Dermis blood vessel endothelial cell (primary cell): ENCODE results near the gene CERS1. TPM values are rescaled to one million over a fixed set of nuclear protein-coding genes. Genes with fewer than 3 reads are reported as not detected.

Source experiments
- DNase-seq: peaks from one replicate; pipeline ENCODE4 v3.0.0; 2010
- total RNA-seq: library from RNA; depleted of rRNA; stranded (reverse); fragments of >200 nt; gene quantifications from 2 replicates; pipeline ENCODE4 v1.2.3, GENCODE V29; 2014

The CERS1 gene
- total RNA-seq, 1 donor from 2014 or later = 1.0 TPM

- peak; percentile 50 for DNase-seq
Observed at GRCh38 chr19:18856385-18857126, 39.4 kb downstream of the CERS1 start.

- no peak for DNase-seq
Observed at GRCh38 chr19:18855647-18856384, 40.1 kb downstream of the CERS1 start.

- DNase-seq = no peak
Observed at GRCh38 chr19:18854982-18855381, 41.0 kb downstream of the CERS1 start.

- no peak for DNase-seq
Observed at GRCh38 chr19:18853755-18854427, 42.1 kb downstream of the CERS1 start.

GRCh38 chr19:18852648-18853047, 43.3 kb downstream of the CERS1 start:
- DNase-seq = no peak

- no peak for DNase-seq
Observed at GRCh38 chr19:18851673-18852325, 44.2 kb downstream of the CERS1 start.

GRCh38 chr19:18850471-18851375, 45.2 kb downstream of the CERS1 start:
- DNase-seq = peak; percentile 18

- DNase-seq = no peak
Observed at GRCh38 chr19:18849838-18850400, 46.0 kb downstream of the CERS1 start.

- peak; percentile 87 for DNase-seq
Observed at GRCh38 chr19:18848878-18849661, 46.9 kb downstream of the CERS1 start.

- DNase-seq = peak; percentile 41
Observed at GRCh38 chr19:18847549-18848463, 48.2 kb downstream of the CERS1 start.

GRCh38 chr19:18846862-18847548, 49.0 kb downstream of the CERS1 start:
- DNase-seq = peak; percentile 87

GRCh38 chr19:18845961-18846360, 50.0 kb downstream of the CERS1 start:
- no peak for DNase-seq

GRCh38 chr19:18844806-18845329, 51.1 kb downstream of the CERS1 start:
- DNase-seq = no peak

- no peak for DNase-seq
Observed at GRCh38 chr19:18843960-18844359, 52.0 kb downstream of the CERS1 start.

GRCh38 chr19:18842166-18842565, 53.8 kb downstream of the CERS1 start:
- no peak for DNase-seq

- no peak for DNase-seq
Observed at GRCh38 chr19:18841400-18841799, 54.6 kb downstream of the CERS1 start.

GRCh38 chr19:18840288-18841267, 55.4 kb downstream of the CERS1 start:
- DNase-seq = no peak
